ENCODE measurements around the gene STARD9. TPM values are rescaled to one million over a fixed set of nuclear protein-coding genes. Genes with fewer than 3 reads are reported as not detected.
"Not testable (repeated sequence)": the region's sequence is repeated elsewhere in the genome, so short reads cannot be mapped to it uniquely, and the experiment has no call there.

Gene STARD9
- total RNA-seq (2014; rRNA removed; shearing (Covaris generic)): 0.70 and 0.88 TPM in 2 replicates

DNA sequence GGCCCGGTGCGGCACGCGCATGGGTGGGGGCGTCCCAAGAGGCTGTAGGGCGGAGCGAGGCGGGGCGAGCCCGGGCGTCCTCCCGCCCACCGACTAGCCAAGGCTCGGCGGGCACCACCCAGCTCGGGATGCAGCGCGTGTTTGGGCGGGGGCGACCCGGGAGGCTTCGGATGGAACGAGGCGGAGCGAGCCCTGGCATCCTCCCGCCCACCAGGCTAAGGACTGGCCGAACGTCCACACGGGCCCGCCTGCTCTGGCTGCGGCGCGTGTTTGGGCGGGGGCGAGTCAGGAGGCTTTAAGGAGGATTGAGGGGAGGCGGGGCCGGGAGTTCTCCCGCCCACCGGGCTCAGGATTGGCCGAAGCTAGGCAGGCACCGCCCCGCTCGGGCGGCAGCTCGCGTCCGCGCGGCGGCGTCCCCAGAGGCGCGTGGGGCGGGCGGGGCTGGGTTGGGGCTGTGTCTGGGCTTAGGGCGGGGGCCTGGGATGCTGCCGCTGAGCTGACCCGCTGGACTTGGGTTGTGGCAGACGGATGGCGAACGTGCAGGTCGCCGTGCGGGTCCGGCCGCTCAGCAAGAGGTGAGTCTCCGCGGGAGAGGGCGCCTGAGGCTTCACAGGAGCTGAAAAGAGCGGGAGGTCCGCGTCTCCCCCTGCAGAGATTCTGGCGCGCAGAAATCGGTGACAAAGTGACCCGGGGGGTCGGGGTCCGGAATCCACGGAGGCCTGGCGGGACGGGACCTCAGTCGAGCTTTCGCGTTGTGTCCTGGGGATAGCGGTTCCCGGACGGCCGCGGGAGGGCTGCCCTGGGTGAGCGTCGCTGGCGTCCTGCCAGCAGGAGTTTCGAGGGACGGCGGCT, at the start of gene STARD9:
TSS of gene STARD9 (plus strand) at position 419 of the 852 bp plus-strand sequence. CDS start at position 529, 110 bp downstream.
- DNase-seq (ENCODE audit: low spot score): peak; percentile 97

DNA sequence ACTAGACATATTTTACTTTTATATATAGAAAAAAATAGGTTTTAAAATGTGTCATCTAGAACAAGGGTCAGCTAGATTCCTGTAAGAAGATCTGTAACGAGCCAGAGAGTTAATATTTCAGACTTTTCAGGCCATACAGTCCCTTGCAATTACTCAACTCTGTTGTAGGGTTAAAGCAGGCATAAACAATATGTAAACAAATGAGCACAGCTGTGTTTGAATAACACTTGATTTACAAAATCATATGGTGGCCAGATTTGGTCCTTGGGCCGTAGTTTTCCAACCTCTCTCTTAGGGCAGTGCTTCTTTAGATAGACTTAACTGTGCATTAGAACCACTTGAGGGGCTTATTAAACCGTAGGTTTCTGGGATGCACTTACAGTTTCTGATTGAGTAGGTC, 46.4 kb upstream of the STARD9 start:
- no peak for DNase-seq (ENCODE audit: low spot score)

GRCh38 chr15:42533246-42533645, 42.2 kb upstream of the STARD9 start:
- DNase-seq (ENCODE audit: low spot score): no peak

GRCh38 chr15:42544853-42545629, 30.4 kb upstream of the STARD9 start:
- no peak for DNase-seq (ENCODE audit: low spot score)

- DNase-seq (ENCODE audit: low spot score): no peak
These were observed 27.5 kb upstream of the STARD9 start for GRCh38 chr15:42547918-42548248.

GRCh38 chr15:42548249-42549031, 27.0 kb upstream of the STARD9 start, which contains the start of the genes HAUS2 and LRRC57:
Gene HAUS2, plus strand, starts transcription at chr15:42548838. Its CDS starts 35 bp downstream, at chr15:42548873.
Gene LRRC57, minus strand, starts transcription at chr15:42548793. Its CDS starts 359 bp downstream, at chr15:42548434.
- peak; percentile 75 for DNase-seq (ENCODE audit: low spot score)

GRCh38 chr15:42549032-42549491, 26.3 kb upstream of the STARD9 start:
- DNase-seq (ENCODE audit: low spot score): peak; percentile 14

GRCh38 chr15:42549741-42550392, 25.5 kb upstream of the STARD9 start:
- no peak for DNase-seq (ENCODE audit: low spot score)

DNA sequence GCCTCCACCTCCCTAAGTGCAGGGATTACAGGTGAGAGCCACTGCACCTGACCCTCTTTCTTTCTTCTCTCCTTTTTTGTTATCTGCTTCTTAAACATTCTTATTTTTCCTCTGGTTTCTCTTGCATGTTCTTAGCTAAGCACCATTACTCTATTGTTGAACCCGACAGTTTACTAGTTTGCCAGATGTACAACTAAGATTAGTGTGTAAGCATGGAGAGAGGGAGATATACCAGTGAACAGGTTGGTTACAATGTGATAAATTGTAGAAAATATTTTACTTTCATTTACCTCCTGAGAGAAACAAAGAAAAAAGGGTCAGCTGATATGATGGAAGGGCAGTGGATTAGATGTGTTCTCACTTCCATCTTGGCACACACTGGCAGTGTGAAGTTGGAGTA, 21.9 kb upstream of the STARD9 start:
- no peak for DNase-seq (ENCODE audit: low spot score)

DNA sequence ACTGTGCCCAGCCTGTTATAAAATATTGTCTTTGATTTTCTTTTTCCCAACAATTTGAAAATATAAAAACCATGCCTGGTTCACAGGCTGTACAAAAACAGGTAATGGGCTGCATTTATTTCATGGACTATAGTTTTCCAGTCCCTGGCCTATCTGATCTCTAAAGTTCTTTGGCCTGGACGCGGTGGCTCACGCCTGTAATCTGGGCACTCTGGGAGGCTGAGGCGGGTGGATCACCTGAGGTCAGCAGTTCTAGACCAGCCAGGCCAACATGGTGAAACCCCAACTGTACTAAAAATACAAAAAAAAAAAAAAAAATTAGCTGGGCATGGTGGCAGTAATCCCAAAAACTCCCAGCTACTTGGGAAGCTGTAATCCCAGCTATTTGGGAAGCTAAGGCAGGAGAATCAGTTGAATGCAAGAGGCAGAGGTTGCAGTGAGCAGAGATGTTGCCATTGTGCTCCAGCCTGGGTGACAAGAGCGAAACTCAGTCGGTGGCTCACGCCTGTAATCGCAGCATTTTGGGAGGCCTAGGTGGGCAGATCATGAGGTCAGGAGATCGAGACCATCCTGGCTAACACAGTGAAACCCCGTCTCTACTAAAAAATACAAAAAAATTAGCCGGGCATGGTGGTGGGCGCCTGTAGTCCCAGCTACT, 18.7 kb upstream of the STARD9 start:
- not testable (repeated sequence) for DNase-seq (ENCODE audit: low spot score)

- DNase-seq (ENCODE audit: low spot score): no peak
These were observed 16.7 kb upstream of the STARD9 start for GRCh38 chr15:42558739-42559138.

DNA sequence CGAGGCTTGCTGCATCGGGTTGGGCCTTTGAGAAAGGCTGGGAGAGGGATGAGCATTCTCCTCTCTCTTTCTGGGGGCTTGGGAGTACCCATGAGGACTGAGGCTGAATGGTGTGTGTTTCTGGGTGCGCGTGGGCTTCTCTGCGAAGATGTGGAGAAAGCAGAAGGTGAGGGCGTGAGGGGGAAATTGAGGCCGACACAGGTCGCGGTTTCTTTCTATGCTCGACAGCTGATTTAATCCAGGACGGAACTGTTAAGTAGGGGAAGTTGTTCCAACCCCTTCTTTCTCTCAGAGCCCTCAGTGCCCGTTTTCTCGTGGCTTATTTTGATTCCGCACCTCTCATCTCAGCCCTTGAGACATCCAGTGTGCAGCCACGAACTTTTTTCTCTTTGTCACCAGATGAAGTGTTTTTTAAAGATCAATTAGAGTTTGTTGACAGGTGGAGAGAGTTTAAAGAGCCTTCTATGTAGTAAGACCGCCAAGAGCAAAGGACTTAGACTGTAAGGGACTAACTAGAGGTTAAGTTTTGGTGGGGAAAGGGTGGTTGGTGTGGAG, 711 bp downstream of the STARD9 start:
- no peak for DNase-seq (ENCODE audit: low spot score)

GRCh38 chr15:42576776-42577175, 1.4 kb downstream of the STARD9 start:
- no peak for DNase-seq (ENCODE audit: low spot score)

DNA sequence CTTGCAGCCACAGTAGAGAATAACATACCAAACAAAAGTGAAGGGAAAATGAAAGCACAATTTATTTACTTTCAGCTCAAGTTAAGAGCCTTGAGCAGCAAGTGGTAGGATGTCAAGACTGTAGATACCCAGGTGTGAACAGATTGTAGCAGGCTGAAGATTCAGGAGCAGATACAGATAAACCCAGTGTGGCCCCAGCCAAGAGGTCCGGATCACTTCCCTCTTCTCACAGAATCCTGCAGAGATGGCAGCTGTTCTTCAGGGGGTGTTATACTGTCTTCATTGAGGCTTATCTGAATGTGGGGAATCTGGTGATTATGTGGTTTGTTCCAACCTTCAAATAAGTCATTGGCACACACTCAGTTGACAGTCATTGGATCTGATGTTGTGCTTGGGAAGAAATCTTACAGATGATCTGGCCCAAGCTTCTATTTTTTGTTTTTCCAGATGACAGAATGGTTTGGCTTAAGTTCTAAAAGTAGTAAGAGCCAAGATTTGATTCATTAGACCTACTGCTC, 2.2 kb downstream of the STARD9 start:
- peak; percentile 18 for DNase-seq (ENCODE audit: low spot score)

GRCh38 chr15:42578984-42579537, 3.7 kb downstream of the STARD9 start:
- no peak for DNase-seq (ENCODE audit: low spot score)

GRCh38 chr15:42581272-42581730, 5.9 kb downstream of the STARD9 start:
- peak; percentile 24 for DNase-seq (ENCODE audit: low spot score)

DNA sequence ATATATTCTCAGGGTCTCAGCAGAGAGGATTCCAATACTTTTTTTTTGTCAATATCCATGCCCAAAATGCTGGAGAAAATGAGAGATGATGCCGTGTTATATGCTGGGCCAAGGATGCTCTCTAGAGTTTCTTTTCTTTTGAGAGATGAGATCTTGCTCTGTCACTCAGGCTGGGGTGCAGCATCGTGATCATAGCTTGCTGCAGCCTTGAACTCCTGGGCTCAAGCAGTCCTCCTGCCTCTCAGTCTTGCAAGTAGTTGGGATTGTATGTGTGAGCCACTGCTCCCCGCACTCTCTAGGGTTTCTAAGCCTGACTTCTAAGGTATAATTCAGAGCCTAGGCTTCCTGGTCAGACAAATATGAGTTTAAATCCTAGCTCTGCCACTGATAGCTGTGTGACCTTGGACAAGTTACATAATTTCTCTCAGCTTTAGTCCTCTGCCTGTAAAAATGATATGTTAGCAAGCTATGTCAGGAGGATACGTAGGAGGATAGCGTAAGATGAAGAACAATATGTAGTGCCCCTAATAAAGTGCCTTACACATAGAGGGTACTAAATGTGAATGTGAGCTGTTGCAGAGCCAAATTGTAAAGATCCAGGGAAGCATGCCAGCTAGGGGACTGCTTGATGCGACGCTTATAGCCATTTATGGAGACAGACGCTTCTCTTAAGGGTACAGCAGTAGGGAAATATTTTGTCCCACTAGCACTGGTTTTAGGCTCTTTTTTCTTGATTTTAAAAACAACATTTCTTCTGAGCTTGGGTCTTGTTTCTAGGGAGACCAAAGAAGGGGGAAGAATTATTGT, 7.4 kb downstream of the STARD9 start:
- DNase-seq (ENCODE audit: low spot score): no peak

DNA sequence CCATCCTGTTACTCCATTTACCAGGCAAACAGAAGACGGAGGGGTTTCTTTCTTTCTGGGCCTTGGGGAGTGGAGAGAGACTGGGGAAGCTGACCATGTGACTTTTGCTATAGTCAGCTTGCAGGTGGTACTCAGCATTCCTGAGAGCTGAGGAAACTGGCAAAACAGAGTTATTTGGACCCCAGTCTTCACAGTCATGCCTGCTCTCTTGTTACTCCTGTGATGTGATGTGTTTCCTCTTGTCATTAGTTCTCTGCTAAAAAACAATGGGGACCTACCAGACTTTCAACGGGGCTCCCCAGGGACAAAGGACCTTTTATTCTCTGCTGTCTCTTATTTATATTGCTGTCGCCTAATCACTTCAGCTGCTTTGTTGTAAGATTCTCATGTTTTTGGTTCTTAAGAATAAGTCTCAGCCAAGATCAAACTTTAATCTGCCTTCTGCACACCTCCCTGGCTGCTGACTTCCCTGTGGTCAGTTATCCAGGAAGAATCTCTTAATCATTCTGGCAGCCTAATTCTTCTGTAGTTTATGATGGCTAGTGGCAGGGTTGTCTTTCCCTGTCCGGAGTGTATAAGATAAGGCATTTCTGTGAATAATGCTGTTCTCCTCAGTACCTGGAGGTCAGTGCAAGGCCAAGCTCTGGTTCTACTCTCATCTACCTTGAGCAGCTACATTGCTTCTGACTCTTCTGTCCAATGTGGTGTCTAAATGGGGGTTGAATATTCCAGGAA, 8.8 kb downstream of the STARD9 start:
- DNase-seq (ENCODE audit: low spot score): no peak

All from H4 (cell line).